Kidney (tissue), 14 donors: Measurements from ENCODE around the gene DHX16. TPM values are rescaled to one million over a fixed set of nuclear protein-coding genes. Genes with fewer than 3 reads are reported as not detected.
"Not testable (repeated sequence)": the region's sequence is repeated elsewhere in the genome, so short reads cannot be mapped to it uniquely, and the experiment has no call there.

Experiments used
- DNase-seq, 5 donors: peaks; one replicate each; pipeline ENCODE4 v3.0.0-alpha.2; 2013 to 2020
- FAIRE-seq: peaks from 2 replicates; lab custom pipeline; 2012; peaks lifted over from hg19 to GRCh38; lab: Jason Lieb, UNC
- H3K27ac ChIP-seq, 2 donors: one replicate each; pipeline ENCODE4 v1.7.0; 2013; ENCODE audit warnings: low read depth in 2 of 2, low read length in 2 of 2, inconsistent platforms in 1 of 2
- H3K27me3 ChIP-seq: one replicate; pipeline ENCODE4 v1.7.1; 2013; ENCODE audit warnings: low read length, inconsistent platforms; ENCODE audit not compliant: control insufficient read depth, insufficient read depth
- H3K36me3 ChIP-seq, 3 donors: one replicate each; pipeline versions ENCODE4 v1.7.0 to v1.7.1; 2013; ENCODE audit warnings: low read length in 3 of 3, control low read depth in 1 of 3, inconsistent platforms in 1 of 3; ENCODE audit not compliant: insufficient read depth in 3 of 3, control insufficient read depth in 2 of 3
- H3K4me1 ChIP-seq, 3 donors: one replicate each; pipeline versions ENCODE4 v1.7.0 to v1.7.1; 2013; ENCODE audit warnings: low read length in 3 of 3, inconsistent platforms in 1 of 3, low read depth in 1 of 3; ENCODE audit not compliant: control insufficient read depth in 2 of 3, insufficient read depth in 2 of 3
- H3K4me3 ChIP-seq, 3 donors: one replicate each; pipeline versions ENCODE4 v1.7.0 to v1.8.1; 2013; ENCODE audit warnings: low read length in 3 of 3, control low read depth in 1 of 3, inconsistent platforms in 1 of 3
- H3K9ac ChIP-seq, 3 donors: one replicate each; pipeline versions ENCODE4 v1.7.0 to v1.7.1; 2013; ENCODE audit warnings: low read length in 3 of 3, control low read depth in 1 of 3, inconsistent platforms in 1 of 3
- H3K9me3 ChIP-seq, 3 donors: one replicate each; pipeline versions ENCODE4 v1.7.0 to v1.7.1; 2013; ENCODE audit warnings: low read length in 3 of 3, control low read depth in 1 of 3, inconsistent platforms in 1 of 3; ENCODE audit not compliant: control insufficient read depth in 2 of 3, insufficient read depth in 1 of 3
- intact Hi-C: fragments of 100-400 bp; cut with DNase I; formaldehyde crosslinking; loops from one replicate; pipeline ENCODE4 v1.11.1; 2022
- polyA plus RNA-seq: library from polyadenylated mRNA; stranded (reverse); fragments of 350-450 nt; fragmentation: Illumina TruSeq; extraction: RNeasy Lipid Tissue Mini Kit (QIAGEN cat#74804); gene quantifications from one replicate; pipeline ENCODE4 v1.2.3, GENCODE V29; 2014; ENCODE audit warnings: low read depth, low replicate concordance; ENCODE audit not compliant: insufficient read depth
- total RNA-seq: library from RNA; stranded (reverse); fragmentation: NEBNext Ultra II Directional; extraction: Animal tissue kit (Norgen Biotek cat#: 25700); gene quantifications from one replicate; pipeline ENCODE4 v1.2.1, GENCODE V29; 2021
- TF ChIP-seq, protein P1 (sequence below): IDR thresholded peaks from 3 replicates; pipeline ENCODE4 v1.5.1; 2012; ENCODE audit warnings: mild to moderate bottlenecking, moderate library complexity, borderline replicate concordance; ENCODE audit not compliant: insufficient read depth; ENCODE audit errors: extremely low read depth
- donor health status: control.
- donor health status: control.
- donor health status: control.
- donor health status: control.
- donor health status: control.
- donor health status: DM: yes; HTN: yes; CAD: no.
- donor health status: Normal renal cell carcinoma (clear cell type).

The DHX16 gene
- total and polyA plus RNA-seq, 2 donors from 2014 or later, result 26.7 to 30.5 TPM

DNA sequence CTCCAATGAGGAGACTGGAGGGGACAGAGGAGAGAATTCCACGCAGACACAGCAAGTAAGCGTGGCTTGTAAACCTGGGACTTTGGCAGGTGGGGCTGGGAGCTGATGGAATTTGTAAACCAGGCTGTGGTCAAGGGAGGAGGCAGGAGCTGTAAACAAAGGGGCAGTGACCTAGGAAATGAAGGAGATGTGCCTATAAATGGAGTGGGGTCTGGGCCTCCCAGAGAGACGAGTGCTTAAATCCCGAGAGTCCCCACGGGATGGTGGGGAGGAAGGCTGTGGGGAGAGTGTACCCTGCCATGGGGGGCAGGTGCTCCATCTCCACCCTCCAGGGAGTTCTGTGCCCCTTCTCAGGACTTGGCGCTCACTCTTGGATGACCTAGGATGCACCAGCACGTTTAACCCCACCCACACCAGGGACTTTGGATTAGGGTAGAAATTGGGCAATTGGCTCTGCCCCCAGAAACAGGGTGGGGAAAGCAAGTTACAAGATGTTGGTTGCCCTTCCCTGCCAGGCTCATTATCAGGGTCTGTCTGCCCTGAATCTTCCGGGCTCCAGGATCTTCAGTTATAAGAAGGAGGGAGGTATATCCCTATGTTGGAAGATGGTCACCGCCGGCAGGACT lies 4.0 kb upstream of the DHX16 start:
- H3K36me3 ChIP-seq, result peaks cover 0 to 6% (median 5%) of the 10 kb centered on the region in 3 donors

DNA sequence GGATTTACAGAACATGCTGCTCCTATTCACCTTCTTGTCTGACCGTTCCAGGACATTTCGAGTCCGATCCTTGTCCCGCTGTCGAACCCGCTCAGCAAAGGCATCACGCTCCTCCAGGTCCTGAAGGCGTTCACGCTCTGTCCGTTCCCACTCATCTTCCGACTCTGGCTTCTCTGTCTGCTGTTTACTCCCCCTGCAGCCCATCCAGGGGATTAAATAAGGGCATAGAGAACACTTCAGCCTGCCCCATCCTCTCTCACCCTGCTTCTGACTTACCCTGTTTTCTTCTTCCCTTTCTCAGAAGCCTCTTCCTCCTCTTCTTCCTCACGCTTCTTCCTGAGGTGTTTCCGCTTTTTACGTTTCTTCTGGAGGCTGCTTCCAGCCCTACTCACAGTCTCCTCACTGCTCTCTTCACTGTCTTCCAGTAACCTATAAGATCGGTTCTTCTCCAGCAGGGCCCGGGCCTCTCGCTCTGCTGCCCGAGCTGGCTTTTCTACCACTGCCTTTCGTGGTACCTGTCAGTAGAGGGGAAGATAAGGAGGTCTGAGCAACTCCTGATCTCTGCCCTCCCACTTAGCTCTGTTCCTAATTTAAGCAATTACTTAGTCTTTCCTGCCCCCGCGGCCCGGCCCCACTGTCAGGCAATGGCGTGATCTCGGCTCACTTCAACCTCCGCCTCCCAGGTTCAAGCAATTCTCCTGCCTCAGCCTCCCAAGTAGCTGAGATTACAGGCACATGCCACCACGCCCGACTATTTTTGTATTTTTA lies 1.9 kb downstream of the DHX16 start:
- Histone ChIP-seq H3K4me3 (no peak overlapping the region), H3K4me1 (peaks cover 0 to 5% (median 0%) of the 10 kb centered on the region in 3 donors), H3K9me3 (no peaks in the 10 kb centered on the region), H3K36me3 (peaks cover 3 to 23% (median 14%) of the 10 kb centered on the region in 3 donors), H3K27me3 (no peaks in the 10 kb centered on the region), H3K9ac (no peak overlapping the region), H3K27ac (no peak overlapping the region)
- intact Hi-C loops, result no loop called here
- peak in 1 of 5 donors; percentile 30 for DNase-seq
- no peak for FAIRE-seq
- TF ChIP-seq, protein P1, sequence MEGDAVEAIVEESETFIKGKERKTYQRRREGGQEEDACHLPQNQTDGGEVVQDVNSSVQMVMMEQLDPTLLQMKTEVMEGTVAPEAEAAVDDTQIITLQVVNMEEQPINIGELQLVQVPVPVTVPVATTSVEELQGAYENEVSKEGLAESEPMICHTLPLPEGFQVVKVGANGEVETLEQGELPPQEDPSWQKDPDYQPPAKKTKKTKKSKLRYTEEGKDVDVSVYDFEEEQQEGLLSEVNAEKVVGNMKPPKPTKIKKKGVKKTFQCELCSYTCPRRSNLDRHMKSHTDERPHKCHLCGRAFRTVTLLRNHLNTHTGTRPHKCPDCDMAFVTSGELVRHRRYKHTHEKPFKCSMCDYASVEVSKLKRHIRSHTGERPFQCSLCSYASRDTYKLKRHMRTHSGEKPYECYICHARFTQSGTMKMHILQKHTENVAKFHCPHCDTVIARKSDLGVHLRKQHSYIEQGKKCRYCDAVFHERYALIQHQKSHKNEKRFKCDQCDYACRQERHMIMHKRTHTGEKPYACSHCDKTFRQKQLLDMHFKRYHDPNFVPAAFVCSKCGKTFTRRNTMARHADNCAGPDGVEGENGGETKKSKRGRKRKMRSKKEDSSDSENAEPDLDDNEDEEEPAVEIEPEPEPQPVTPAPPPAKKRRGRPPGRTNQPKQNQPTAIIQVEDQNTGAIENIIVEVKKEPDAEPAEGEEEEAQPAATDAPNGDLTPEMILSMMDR, result peak; percentile 2

More for the DNA sequence above, 4.0 kb upstream of the DHX16 start:
- Histone ChIP-seq H3K9ac (no peak overlapping the region), H3K27me3 (no peaks in the 10 kb centered on the region), H3K4me3 (no peak overlapping the region), H3K4me1 (peaks cover 0 to 10% (median 0%) of the 10 kb centered on the region in 3 donors), H3K27ac (no peak overlapping the region), H3K9me3 (no peaks in the 10 kb centered on the region)
- peak in 1 of 5 donors; percentile 43 for DNase-seq
- FAIRE-seq, result no peak
- TF ChIP-seq, protein P1, result no peak
- intact Hi-C loops, result loop anchor here (5.0 kb wide), 1 partner anchor 56 kb away; no protein-coding TSS in a partner anchor

DNA sequence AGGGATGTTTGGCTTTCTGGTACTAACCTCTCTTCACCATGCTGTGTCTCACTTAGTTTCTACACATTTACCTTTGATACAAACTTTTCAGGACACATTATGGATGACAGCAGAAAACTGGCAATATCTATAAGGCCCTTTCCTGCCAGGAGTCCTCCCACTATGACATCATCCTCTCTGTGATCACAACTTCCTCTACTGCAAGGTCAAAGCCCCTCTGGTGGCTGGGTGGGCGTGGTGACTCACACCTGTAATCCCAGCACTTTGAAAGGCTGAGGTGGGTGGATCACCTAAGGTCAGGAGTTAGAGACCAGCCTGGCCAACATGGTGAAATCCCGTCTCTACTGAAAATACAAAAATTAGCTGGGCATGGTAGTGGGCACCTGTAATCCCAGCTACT lies 6.5 kb downstream of the DHX16 start:
- H3K9ac ChIP-seq, DNase-seq, intact Hi-C loops, H3K4me3 ChIP-seq, H3K27ac ChIP-seq, FAIRE-seq, H3K27me3 ChIP-seq, H3K9me3 ChIP-seq, H3K4me1 ChIP-seq: not testable (repeated sequence)
- H3K36me3 ChIP-seq, result peaks cover 9 to 62% (median 42%) of the 10 kb centered on the region in 3 donors
